CD4-positive, alpha-beta T cell (primary cell): Measurements from ENCODE around the gene ARHGEF17. TPM values are rescaled to one million over a fixed set of nuclear protein-coding genes. Genes with fewer than 3 reads are reported as not detected.

Source experiments
- ATAC-seq: fragments of 200-7000 bp; cut with Tn5 transposase; one replicate; pipeline ENCODE4 v1.10.0; 2022; ENCODE audit warnings: mild to moderate bottlenecking; ENCODE audit not compliant: poor library complexity
- CTCF ChIA-PET: fragments of 350-600 bp; sonication (Branson Sonifier 250); formaldehyde crosslinking; loops from one replicate; lab custom pipeline; 2021; ENCODE audit warnings: antibody characterized with exemption, inconsistent platforms; lab: Charles Lee
- POLR2A ChIA-PET: fragments of 350-600 bp; sonication (Branson Sonifier 250); formaldehyde crosslinking; loops from one replicate; lab custom pipeline; 2021; ENCODE audit warnings: antibody characterized with exemption, inconsistent platforms; lab: Charles Lee
- DNase-seq, 14 experiments: peaks; one replicate each; pipeline ENCODE4 v3.0.0-alpha.2; 2013 to 2020; ENCODE audit warnings: mixed read lengths in 2 of 14
- H3K27ac ChIP-seq, 2 donors: one replicate each; pipeline versions ENCODE4 v1.5.1 to v1.7.0; 2013; ENCODE audit warnings: low read length in 2 of 2, low read depth in 1 of 2, mild to moderate bottlenecking in 1 of 2
- H3K27me3 ChIP-seq, 2 experiments: 1 replicate in 1 of 2; 2 replicates in 1 of 2; pipeline versions ENCODE4 v1.6.1 to v1.7.0; 2013; ENCODE audit warnings: low read length in 2 of 2, control low read depth in 1 of 2, mild to moderate bottlenecking in 1 of 2, moderate library complexity in 1 of 2; ENCODE audit not compliant: insufficient read depth in 2 of 2, control insufficient read depth in 1 of 2
- H3K36me3 ChIP-seq: one replicate; pipeline ENCODE4 v1.6.1; 2013; ENCODE audit warnings: low read length, control low read depth; ENCODE audit not compliant: insufficient read depth
- H3K4me1 ChIP-seq: one replicate; pipeline ENCODE4 v1.6.1; 2013; ENCODE audit warnings: low read length, control low read depth; ENCODE audit not compliant: insufficient read depth
- H3K4me3 ChIP-seq: one replicate; pipeline ENCODE4 v1.5.1; 2013; ENCODE audit warnings: mild to moderate bottlenecking, low read length, moderate library complexity
- H3K9me3 ChIP-seq, 2 experiments: 1 replicate in 1 of 2; 2 replicates in 1 of 2; pipeline versions ENCODE4 v1.6.1 to v1.7.0; 2013; ENCODE audit warnings: low read length in 2 of 2, mild to moderate bottlenecking in 2 of 2, control low read depth in 1 of 2, moderate library complexity in 1 of 2; ENCODE audit not compliant: control insufficient read depth in 1 of 2, insufficient read depth in 1 of 2
- H3K27ac Mint-ChIP-seq: one replicate; pipeline ENCODE4 v1.8.0; 2020; ENCODE audit warnings: mixed read lengths
- H3K27me3 Mint-ChIP-seq: one replicate; pipeline ENCODE4 v1.8.0; 2021; ENCODE audit warnings: mixed read lengths
- H3K36me3 Mint-ChIP-seq: one replicate; pipeline ENCODE4 v1.8.0; 2021; ENCODE audit warnings: low read depth, mixed read lengths
- H3K4me1 Mint-ChIP-seq: one replicate; pipeline ENCODE4 v1.8.0; 2021; ENCODE audit warnings: low read depth, mixed read lengths
- H3K4me3 Mint-ChIP-seq: one replicate; pipeline ENCODE4 v1.8.0; 2020; ENCODE audit warnings: mild to moderate bottlenecking, mixed read lengths
- H3K9me3 Mint-ChIP-seq: one replicate; pipeline ENCODE4 v1.8.0; 2020; ENCODE audit warnings: mixed read lengths
- intact Hi-C, 2 experiments: fragments of 100-400 bp; cut with DNase I in 1 of 2; cut with micrococcal nuclease in 1 of 2; formaldehyde crosslinking; loops; one replicate each; pipeline versions ENCODE4 v1.15.1 to v1.9.0; 2023 to 2025; cut with DNase I, micrococcal nuclease
- total RNA-seq, 174 experiments: library from RNA in 2 of 174; stranded (reverse) in 2 of 174; gene quantifications; one replicate each; pipeline ENCODE4 v1.2.3 and lab custom pipeline; 2021 to 2026
- TF ChIP-seq, protein P1 (sequence below): fragments of 200-600 bp; IDR thresholded peaks from one replicate; pipeline ENCODE4 v1.8.0; 2022; ENCODE audit warnings: antibody characterized with exemption, mild to moderate bottlenecking

Gene ARHGEF17
- total RNA-seq, 2 experiments from 2014 or later = not detected

DNA sequence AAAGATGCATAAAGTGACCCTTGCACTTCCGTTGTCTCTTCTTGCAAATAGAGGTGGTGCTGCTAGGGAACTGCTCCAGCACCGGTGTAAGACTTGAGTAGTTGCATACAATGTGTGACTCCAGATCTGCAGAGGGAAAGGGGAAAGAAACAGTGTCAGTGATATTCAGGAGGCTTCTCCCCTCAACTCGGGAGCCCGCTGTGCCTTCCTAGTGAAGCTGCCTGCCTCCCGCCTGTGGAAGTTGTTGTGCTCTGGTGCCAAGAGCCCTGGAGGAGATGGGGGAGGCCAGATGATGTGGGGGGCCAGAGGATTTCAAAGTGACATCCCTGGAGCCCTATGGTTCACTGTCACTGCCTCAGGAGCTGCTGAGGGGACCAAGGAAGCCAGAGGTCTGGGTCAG, 98.5 kb downstream of the ARHGEF17 start:
- CTCF ChIA-PET = interaction anchor here (0.9 to 1.0 kb wide), 2 partner anchors 13 to 55 kb away, joined by 3 to 4 read pairs; no protein-coding TSS in a partner anchor
- no peak overlapping the region for H3K27ac ChIP-seq
- intact Hi-C loops = no loop called here
- TF ChIP-seq, protein P1, sequence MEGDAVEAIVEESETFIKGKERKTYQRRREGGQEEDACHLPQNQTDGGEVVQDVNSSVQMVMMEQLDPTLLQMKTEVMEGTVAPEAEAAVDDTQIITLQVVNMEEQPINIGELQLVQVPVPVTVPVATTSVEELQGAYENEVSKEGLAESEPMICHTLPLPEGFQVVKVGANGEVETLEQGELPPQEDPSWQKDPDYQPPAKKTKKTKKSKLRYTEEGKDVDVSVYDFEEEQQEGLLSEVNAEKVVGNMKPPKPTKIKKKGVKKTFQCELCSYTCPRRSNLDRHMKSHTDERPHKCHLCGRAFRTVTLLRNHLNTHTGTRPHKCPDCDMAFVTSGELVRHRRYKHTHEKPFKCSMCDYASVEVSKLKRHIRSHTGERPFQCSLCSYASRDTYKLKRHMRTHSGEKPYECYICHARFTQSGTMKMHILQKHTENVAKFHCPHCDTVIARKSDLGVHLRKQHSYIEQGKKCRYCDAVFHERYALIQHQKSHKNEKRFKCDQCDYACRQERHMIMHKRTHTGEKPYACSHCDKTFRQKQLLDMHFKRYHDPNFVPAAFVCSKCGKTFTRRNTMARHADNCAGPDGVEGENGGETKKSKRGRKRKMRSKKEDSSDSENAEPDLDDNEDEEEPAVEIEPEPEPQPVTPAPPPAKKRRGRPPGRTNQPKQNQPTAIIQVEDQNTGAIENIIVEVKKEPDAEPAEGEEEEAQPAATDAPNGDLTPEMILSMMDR = no peak
- POLR2A ChIA-PET = interaction anchor here (0.6 kb wide), 1 partner anchor 217 kb away, joined by 4 read pairs; no protein-coding TSS in a partner anchor
- H3K36me3 Mint-ChIP-seq = peaks cover 52% of the 10 kb centered on the region
- ATAC-seq (no peak), DNase-seq (no peak)
- H3K4me1 Mint-ChIP-seq = no peaks in the 10 kb centered on the region
- H3K36me3 ChIP-seq = peaks cover 36% of the 10 kb centered on the region
- H3K27me3 Mint-ChIP-seq = no peaks in the 10 kb centered on the region
- no peak overlapping the region for H3K4me3 Mint-ChIP-seq
- no peak overlapping the region for H3K4me3 ChIP-seq
- no peaks in the 10 kb centered on the region for H3K27me3 ChIP-seq
- no peaks in the 10 kb centered on the region for H3K9me3 Mint-ChIP-seq
- H3K4me1 ChIP-seq = no peaks in the 10 kb centered on the region
- H3K27ac Mint-ChIP-seq = no peak overlapping the region
- H3K9me3 ChIP-seq = no peaks in the 10 kb centered on the region

DNA sequence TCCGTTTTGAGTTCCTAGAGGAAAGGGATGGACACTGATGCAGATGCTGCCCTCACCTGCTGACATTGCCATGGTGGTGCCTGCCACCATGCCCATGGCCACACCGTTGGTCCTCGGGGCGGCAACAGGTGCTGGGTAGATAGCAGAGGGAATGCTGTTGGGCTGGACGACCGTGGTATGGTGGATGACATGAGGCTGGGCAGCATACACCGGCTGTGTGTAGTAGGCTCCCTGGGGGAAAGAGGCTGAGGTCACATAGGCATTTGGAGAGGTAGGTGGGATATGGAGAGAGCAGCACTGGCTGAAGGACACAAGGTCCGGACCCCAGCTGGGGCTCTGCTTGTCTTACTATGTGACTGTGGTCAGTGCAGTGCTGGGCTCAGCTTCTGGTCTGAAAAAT, 101.4 kb downstream of the ARHGEF17 start:
- H3K27me3 ChIP-seq = no peaks in the 10 kb centered on the region
- no peak overlapping the region for H3K27ac ChIP-seq
- no peak for ATAC-seq
- CTCF ChIA-PET = no interaction called here
- Mint-ChIP-seq H3K4me3 (no peak overlapping the region), H3K36me3 (peaks cover 60% of the 10 kb centered on the region), H3K9me3 (no peaks in the 10 kb centered on the region), H3K27me3 (no peaks in the 10 kb centered on the region), H3K4me1 (no peaks in the 10 kb centered on the region), H3K27ac (no peak overlapping the region)
- TF ChIP-seq, protein P1 = no peak
- no peaks in the 10 kb centered on the region for H3K9me3 ChIP-seq
- no peak overlapping the region for H3K4me3 ChIP-seq
- H3K36me3 ChIP-seq = peaks cover 29% of the 10 kb centered on the region
- intact Hi-C loops = no loop called here
- POLR2A ChIA-PET = no interaction called here
- no peak for DNase-seq
- H3K4me1 ChIP-seq = no peaks in the 10 kb centered on the region

DNA sequence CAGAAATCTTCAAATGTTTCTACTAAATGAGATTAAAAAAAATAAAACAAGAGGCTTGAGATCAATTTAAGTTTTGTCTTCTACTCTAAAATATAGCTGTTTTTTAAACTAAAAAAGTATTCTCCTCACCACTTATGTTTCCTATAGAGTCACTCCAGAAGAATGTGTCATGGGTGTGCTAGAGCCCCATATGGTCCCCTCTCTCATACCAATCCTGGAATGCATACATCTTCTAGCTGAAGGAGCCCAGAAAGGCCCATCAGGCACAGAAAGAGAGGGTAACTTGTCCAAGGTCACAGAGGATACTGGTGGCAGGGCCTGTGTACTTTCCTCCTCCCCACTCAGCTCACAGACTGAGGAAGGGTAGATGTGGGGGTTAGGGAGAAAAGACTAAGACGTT, 102.6 kb downstream of the ARHGEF17 start:
- no peak overlapping the region for H3K27ac Mint-ChIP-seq
- H3K36me3 Mint-ChIP-seq = peaks cover 59% of the 10 kb centered on the region
- ATAC-seq = no peak
- intact Hi-C loops = no loop called here
- H3K36me3 ChIP-seq = peaks cover 22% of the 10 kb centered on the region
- H3K4me3 ChIP-seq = no peak overlapping the region
- H3K4me1 Mint-ChIP-seq = peaks cover 6% of the 10 kb centered on the region
- H3K4me1 ChIP-seq = no peaks in the 10 kb centered on the region
- no peaks in the 10 kb centered on the region for H3K27me3 Mint-ChIP-seq
- POLR2A ChIA-PET = interaction anchor here (0.6 kb wide), 1 partner anchor 21 kb away, joined by 3 read pairs; no protein-coding TSS in a partner anchor
- CTCF ChIA-PET = interaction anchor here (1.1 to 1.7 kb wide), 2 partner anchors 60 to 75 kb away, joined by 3 to 6 read pairs; no protein-coding TSS in a partner anchor
- DNase-seq = no peak
- H3K9me3 Mint-ChIP-seq = no peaks in the 10 kb centered on the region
- no peaks in the 10 kb centered on the region for H3K27me3 ChIP-seq
- no peak overlapping the region for H3K4me3 Mint-ChIP-seq
- H3K27ac ChIP-seq = no peak overlapping the region
- no peaks in the 10 kb centered on the region for H3K9me3 ChIP-seq
- TF ChIP-seq, protein P1 = no peak
